Activated naive CD8-positive, alpha-beta T cell treated with anti-CD3 and anti-CD28 coated beads, Interleukin-2, amount 50 U/mL, for 16 hours (primary cell): ENCODE data around the gene BAHCC1.

Experiments used
- DNase-seq: peaks from one replicate; pipeline ENCODE4 v3.0.0-alpha.2; 2020; ENCODE audit warnings: low read depth, low spot score

Gene BAHCC1

DNA sequence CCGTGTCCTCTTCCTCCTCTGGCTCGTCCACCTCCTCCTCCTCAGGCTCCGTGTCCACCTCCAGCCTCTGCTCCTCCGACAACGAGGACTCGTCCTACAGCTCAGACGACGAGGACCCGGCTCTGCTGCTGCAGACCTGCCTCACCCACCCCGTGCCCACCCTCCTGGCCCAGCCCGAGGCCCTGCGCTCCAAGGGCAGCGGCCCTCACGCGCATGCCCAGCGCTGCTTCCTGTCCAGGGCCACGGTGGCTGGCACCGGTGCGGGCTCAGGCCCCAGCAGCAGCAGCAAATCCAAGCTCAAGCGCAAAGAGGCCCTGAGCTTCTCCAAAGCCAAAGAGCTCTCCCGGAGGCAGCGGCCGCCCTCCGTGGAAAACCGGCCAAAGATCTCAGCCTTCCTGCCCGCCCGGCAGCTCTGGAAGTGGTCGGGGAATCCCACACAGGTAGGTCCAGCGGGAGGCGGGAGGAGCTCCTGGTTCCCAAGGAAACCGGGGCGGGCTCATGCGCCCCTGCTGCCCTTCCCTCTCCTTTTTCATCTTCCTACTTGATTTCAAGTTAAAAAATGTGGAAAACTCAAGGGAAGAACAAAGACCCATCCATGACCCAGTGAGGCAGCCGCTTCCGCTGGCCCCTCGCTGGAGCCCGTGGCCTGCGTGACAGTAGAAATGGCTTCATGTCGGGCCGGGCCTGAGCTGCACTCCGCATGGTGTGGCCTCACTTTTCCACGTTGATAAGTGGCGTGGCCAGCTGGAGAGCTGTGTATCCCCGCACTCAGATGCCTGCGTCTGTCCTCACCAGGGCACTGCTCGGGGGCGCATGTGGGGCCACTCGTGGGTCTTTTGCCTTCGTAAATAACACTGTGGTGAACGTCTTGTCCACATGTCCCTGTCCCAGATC, 66.6 kb downstream of the BAHCC1 start:
- DNase-seq = no peak

DNA sequence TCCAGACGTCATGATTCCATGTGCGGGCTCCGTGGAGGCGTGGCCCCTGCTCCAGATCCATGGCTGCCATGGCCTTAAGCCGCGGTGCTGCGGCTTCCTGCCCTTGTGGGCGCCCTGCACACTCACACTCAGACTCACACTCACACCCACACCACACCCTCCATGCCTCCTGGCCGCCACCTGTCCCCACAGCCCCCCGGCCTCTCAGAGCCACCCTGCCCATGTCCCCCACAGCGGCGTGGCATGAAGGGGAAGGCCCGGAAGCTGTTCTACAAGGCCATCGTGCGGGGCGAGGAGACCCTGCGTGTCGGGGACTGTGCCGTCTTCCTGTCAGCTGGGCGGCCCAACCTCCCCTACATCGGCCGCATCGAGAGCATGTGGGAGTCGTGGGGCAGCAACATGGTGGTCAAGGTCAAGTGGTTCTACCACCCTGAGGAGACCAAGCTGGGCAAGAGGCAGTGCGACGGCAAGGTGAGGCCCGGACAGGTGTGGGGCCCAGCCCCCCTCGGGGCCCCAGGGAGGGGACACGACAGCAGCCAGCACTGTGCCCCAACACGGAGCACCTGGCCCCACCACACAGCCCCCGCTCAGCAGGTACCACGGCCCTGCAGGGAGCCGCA, 67.4 kb downstream of the BAHCC1 start:
- no peak for DNase-seq

DNA sequence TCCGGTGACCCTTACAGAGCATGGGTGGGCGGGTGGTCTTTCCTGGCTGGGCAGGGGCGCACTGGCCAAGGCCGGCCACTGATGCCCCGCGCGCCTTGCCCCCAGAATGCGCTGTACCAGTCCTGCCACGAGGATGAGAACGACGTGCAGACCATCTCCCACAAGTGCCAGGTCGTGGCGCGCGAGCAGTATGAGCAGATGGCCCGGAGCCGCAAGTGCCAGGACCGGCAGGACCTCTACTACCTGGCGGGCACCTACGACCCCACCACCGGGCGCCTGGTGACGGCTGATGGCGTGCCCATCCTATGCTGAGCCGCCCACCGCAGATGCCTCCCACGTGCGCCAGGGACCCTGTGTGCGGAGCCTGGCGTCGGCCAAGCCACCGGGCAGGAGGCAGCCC, 68.2 kb downstream of the BAHCC1 start:
- no peak for DNase-seq

DNA sequence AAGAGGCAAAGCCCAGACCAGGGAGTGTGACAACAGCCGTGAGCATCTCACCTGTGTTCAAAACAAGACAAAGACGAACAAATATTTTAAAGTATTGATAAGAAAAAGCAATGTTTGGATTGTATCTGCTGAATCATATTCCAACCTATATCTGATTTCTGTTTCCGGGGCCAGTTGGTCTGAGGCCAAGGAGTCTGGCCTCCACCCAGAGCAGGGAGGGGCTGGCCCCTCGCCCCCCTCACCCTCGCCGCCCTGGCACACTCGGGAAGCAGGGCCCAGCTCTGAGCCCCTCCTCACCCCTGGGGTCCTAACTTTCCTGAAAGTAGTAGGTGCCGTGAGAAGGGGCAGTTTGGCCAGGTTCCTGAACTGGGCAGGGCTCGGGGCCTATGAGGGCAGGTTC, 69.3 kb downstream of the BAHCC1 start:
- DNase-seq = no peak

DNA sequence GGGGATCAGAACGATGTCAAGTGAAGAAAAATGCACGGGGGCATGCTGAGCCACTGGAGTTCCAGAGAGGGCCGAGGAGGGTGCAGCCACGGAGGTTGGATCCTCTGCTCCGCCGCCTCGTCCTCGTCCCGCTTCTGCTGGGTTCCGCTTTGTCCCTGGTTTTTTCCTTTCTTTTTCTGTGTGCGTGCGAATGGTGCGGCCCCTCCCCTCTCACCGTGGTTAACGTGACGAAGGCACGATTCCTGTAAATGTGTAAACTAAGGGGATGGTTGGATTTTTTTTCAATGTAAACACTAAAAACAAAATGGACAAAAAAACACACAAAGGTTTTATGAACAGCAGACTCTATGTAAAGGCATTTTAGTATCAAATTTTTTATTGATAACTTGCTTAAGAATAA, 70.7 kb downstream of the BAHCC1 start:
- no peak for DNase-seq

DNA sequence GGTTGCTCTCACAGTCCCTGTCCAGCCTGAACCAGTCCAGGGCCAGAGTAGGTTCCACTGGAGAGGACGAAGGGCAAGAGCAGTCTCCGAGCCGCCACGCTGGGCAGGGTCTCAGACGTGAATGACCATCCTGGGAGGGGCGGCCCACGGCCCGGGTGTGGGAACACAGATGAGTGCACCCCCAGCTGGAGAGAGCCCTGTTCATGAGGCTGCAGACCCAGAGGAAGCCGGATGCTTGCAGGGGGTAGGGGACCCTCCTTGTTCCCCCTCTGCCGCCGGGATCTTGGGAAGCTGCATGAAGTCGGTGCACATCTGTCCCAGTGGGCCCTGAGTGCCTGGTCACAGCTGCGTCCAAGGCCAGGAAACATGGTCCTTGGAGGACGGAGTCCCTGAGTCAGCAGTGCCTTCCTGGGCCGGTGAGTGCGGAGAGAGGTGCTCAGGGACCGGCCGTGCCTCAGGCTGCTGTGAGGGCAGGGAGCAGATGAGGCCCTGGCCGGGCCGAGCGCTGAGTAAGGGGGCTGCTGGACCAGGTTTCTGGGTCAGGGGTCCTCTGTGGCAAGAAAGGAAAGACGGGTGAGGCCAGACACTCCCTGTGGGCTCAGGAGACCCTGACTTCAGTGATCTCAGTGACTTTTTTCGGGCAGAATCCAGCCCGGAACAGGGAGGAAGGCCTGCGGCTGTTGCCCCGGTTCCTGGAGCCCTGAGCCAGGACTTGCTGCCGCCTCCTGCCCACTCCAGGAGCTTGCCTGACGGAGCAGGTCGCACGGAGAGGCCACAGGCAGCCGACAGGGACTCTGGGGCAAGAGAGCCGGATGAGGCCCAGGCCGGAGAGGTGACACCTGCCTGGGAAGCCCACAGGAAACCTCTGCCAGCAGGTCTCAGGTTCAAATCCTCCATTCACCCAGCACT, 71.6 kb downstream of the BAHCC1 start:
- no peak for DNase-seq

DNA sequence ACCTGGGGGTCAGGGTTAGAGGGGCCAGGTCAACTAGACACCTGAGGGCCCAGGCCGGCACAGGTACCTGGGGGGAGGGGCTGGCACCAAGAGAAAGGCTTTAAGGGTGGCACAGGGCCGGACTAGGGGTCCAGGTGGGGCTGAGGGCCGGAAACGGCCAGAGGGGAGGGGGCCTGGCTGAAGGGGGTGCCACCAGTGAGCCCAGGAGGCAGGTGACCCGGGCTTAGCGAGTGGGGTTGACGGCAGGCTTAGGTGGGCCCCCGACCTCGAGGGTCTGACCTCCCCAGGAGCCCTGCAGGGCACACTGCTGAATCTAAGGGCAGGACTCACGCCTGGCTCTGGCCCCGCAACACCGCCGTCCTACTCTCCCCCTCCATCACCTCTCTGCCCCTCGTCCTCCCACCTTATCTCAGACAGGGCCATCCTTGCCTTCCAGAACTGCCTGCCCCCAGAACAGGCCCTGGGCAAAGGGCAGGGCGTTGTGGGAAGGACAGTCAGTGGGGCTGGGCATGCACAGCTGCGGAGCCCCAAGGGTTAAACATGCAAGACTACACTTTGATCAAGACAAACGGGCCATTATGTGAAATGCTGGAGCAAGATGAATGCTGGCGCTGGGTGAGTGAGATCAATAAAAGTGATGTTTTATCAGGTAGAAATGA, 73.0 kb downstream of the BAHCC1 start:
- DNase-seq = no peak

DNA sequence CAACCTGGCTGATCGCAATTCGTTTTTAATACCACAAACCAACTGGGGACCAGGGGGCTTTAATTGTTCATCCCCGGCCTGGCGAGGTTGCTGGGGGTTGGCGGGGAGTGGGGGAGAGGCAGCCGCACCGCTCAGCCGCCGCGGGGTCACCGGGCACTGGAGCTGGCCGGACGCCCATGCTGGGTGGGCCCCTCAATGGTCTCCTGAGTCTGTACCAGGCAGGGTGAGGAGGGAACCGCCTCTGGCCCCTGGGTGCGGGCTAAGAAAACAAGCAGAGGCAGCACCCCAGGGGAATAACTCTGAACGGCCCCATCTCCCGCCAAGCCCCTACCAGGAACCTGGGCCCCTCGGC, 73.5 kb downstream of the BAHCC1 start:
- no peak for DNase-seq

DNA sequence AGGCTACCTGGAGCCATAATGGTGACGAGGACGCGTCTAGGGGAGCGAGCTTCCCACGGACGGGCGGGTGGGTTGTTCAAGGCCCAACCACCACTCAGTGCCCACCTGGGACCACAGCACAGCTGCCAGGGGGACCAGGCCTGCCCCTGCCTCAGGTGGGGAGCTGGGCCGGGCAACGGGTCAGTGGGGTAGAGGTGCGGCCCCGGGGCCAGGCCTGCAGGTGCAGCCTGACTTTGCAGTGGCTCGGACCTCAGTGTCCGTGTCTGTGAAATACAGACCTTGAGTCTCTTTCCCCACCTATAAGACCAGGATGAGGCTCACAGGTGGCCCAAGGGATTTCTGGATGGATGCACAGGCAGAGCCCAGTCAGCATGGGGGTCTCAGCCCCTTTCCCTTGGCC, 74.0 kb downstream of the BAHCC1 start:
- no peak for DNase-seq

DNA sequence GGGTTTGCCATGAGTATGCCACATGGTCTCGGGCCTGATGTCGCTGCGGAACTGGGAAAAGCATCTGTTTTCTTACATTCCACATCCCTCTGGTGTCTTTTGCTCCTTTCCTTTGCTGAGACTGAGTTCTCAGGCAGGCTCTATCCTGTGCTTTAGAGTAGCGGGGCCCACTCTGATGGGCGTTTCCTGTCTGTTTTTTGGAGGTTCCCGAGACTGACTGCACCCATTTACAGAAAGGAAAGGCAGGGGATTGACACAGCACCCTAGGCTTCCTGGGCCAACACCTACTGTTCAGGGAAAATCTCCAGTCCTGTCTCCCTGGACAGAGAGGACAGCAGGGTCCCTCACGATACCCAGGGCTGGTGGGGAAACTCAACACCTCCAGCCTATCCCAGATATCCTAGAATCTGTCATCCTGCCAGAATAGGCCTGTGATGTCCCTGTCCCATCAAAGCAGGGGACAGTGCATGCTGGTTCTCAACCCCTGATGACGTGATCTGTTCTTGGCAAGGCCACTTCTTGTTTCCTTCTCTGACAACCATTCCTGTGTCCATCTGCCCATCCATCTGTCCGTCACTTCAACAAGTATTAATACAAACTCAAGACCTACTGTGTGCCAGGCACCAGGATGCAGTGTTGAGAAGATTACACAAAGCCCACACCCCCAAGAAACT, 75.2 kb downstream of the BAHCC1 start:
- DNase-seq = no peak

DNA sequence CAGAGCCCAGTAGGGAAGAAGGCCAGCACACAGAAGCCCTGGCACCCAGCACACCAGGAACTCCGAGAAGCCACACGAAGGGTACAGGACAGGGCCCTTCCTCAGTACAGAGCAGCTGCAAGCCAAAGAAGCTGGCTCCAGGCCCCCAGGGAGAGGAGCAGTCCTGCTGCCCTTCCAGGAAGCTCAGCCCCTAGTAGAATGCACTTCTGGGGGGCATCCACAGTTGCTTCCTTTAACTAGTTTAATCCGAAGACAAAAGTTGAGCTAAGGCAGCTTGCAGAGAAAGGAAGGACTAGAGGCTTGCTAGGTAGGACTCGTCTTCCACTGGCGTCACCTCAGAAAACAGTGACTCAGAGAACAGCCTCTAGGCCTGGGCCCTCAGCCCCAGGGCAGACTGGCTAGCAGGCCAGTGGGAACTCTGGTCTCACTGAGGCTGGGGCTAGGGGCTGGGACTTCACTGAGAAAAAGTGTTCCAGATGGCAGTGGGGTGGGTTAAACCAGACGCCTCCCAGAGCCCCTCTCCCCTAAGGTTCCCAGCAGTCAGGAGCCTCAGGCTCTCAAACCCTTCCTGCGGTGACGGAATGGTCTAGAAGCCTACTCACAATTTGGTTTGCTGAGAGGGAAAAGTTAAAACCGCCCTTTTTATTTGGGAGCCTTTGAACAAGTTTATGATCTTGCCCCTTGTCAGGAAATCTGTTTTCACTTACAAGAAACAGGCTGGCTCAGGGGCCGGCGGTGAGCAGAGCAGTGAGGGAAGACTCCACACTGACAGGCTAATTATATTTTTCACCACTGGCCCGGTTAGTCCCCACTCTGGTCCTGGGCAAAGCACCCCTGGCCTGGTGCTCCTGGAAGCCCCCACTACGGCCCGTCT, 75.9 kb downstream of the BAHCC1 start:
- no peak for DNase-seq

DNA sequence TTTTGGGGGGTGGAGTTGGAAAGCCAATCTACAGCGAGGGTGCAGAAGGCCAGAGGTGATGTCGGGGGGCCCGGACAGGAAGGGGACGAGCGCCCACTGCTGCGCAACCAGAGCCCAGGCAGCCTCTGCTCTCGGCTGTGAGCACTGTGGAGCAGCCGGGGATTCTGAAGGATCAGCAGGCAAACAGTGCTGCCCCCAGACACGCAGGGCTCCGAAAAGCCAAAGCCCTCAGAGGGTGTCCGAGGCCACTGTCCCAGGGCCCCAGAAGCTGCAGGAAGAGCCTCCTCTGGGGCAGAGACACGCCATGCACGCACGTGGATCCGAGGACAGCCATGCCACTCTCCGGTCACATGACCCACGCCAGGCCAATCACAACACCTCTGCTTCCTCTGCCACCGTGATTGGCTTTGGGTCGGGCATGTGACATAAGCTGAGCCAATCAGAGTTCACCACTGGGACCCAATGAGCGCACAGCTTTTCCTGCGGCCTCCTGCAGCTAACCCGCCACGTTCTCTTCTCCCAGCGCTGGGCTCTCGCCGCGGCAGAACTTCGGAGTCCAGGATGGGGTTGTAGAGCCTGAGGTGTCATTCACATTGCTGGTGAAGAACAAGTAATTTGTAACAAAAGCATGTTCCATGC, 76.7 kb downstream of the BAHCC1 start:
- DNase-seq = no peak

DNA sequence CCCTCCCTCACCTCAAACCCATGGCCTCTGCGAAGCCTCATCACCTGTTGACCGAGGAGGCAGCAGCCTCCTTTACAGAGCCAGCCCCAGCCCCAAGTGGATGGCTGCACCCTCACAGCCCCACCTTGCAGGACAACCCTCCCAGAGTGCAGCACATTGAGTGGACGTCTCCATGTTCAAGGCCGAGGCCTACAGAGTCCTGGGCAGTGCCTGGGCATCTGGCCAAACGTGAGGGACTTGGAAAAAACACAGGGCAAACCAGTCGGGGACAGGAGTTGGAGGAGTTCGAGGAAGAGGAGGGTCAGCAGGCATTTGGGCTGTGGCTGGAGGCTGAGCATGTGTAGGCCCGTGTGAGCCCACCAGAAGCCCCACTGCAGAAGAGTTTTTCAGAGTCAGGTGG, 77.8 kb downstream of the BAHCC1 start:
- no peak for DNase-seq

DNA sequence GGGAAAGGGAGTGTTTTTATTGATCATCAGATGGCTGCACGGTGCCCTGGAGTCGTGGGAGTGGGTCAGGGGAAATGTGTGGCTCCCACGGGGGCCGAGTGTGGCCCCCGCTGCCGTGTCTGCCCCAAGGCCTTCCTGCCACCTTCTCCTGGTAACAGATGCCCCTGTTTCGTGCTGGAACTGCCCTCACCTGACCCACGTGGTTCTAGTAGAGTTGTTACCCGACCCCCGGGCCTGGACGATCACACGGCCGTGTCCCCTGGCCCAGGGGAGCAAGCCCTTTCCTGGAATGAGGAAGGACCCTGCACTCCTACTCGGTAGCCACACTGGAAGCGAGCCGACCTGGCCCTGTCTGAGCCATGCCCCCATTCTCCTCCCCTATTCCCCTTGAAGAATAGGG, 79.7 kb downstream of the BAHCC1 start:
- DNase-seq = no peak

DNA sequence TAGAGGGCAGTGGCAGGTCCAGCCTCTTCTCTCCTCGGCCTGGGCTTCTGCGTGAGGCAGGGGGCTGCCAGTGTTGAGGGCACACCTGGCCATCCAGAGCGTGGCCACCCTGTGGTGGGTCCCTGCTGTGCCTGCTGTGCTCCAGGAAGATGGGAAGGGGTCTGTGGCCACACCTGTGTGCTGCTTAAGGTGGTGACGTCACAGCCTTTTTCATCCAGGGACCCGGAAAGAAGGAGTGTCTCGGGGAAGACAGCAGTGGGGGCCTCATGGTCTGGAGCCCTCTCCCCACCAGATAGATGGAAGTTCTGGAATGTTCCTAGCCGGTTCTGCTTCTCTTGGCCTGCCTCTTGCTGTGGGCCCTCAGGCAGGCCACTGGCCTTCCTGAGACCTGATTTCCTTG, 80.8 kb downstream of the BAHCC1 start:
- DNase-seq = no peak

DNA sequence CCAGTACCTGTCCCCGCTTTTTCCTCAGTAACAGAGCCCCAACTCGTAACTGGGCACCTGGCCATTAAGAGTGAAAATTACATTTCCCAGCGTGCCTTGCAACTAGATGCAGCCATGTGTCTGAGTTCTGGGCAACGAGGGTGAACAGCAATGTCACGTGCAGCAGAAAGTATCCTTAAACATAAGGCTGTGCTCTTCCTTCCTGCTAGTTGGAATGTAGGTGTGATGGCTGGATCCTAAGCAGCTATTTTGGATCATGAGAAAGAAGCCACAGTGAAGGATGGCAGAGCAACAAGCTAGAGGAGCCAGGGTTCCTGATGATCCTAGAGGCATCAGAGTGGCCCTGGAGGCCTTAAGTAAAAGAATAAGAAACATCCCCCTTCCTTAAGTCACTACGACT, 81.4 kb downstream of the BAHCC1 start:
- DNase-seq = no peak

DNA sequence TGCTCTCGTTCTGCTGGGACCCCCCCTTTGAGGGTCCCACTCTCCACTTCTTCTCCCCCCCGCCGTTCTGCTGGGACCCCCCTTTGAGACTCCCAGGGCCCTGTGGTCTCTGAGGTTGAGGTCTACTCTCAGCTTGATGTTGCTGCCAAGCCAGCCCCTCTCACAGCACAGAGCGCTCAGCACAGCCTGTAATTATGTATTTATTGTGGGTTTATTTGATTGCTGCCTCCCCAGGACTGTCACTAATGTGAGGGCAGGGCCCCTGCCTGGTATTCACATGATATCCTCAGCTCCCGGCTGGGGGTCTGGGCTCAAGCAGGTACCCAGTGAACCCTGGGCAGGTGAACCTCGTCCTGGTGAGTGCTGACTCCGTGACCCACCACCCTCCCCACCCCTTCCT, 81.9 kb downstream of the BAHCC1 start:
- DNase-seq = no peak

DNA sequence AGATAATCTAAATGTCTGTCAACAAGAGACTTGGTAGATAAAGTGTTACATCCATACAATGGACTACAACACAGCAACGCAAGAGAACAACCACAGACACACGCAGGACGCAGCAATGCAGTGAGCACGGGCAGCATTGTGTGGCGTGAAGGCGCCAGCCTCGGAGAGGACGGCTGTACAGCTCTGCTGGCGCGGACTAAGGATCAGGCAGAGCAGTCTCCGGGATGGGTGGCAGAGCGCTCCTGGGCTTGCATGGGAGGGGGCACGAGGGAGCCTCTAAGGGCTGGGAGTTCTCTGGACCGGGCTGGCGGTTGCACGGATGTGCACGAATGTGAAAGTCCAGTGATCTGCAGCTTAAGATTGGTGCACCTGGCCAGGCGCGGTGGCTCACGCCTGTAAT, 82.9 kb downstream of the BAHCC1 start:
- no peak for DNase-seq

DNA sequence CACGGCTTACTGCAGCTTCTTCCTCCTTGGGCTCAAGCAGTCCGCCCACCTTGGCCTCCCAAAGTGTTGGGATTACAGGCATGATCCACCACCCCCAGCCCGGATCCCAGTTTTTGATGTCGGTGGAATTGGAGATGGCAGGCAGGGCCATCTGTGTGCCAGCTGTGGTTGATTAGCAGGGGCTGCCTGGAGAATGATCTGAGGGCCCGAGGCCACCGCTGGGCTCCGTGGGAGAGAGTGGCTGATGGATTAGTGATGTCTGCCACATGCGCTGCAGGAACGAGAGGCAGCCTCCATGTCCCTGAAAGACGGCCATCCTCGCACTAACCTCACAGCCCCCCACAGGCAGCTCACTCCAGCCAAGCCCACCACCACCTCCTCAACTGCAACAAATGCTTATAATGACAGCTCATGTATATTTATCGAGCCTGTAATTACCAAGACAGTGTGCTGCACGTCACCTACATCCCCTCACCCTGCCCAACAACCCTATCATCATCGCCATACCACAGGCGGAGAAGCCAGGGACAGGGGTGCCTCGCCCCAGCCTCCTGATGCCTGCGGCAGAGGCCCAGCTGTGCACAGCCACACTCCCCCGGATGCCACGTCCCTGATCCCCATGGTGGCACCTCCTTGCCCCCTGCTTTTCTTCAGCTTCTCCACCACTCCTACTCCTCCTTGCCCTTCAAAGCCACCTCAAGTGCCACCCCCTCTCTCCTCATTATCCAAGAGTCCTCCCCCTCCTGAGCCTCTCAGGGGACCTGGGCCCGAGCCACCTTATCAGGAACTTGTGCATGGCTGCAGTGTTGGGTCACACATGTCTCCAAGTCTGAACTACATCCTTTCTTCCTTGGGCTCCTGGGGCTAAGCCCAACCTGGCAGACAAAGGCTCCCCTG, 84.2 kb downstream of the BAHCC1 start:
- no peak for DNase-seq
